GM18867 (cell line): ENCODE results near the gene TBC1D2.
A peak's percentile ranks its signal among the peaks of the same experiment; 100 is the strongest.

Source experiments
- ATAC-seq: cut with Tn5 transposase; IDR thresholded peaks from one replicate; pipeline ENCODE4 v1.9.1; 2021; ENCODE audit warnings: mild to moderate bottlenecking, moderate library complexity; ENCODE audit not compliant: unreplicated experiment

TBC1D2 gene

DNA sequence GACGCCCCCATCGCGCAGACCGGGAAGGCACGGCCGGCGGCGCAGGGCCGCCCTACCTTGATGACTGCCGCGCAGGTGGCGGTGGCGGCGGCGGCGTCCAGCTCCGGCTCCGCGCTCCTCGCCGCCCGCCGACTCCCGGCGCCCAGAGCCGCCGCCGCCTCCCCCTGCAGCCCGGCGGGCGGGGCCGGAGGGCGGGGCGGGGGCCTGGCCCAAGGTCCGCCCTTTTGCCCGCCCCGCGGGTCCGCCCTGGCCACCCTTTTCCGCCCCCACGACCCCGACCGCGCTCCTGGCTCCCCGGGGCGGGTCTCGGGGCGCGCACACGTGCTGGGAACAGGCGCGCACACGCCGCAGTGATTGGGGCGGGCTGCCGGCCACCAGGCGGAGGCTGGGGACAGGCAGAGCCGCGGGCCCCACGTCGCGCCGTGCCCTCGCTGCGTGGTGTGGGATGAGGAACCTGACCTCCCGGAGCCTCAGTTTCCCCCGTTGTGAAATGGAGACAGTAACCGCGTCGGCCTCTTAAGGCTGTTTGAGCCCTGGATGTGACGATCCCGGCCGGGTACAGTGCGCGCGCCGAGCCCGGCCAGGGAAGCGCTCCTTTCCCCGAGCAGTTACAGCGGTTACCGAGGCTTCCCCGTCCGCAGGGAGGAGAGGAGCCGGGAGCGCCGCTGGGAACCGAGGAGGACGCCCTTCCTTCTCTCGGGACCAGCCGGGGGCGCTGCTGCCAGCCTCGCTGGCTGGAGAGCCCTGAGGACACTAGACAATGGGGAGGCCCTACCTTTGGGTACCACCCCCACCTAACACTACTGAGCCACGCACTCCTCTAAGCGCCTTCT lies 62.7 kb downstream of the TBC1D2 start, which contains the start of gene CORO2A:
Gene CORO2A, minus strand, starts transcription at position 135 of the 833 bp plus-strand sequence. CDS start 34,977 bp downstream, outside the sequence.
- peak; percentile 81 for ATAC-seq

DNA sequence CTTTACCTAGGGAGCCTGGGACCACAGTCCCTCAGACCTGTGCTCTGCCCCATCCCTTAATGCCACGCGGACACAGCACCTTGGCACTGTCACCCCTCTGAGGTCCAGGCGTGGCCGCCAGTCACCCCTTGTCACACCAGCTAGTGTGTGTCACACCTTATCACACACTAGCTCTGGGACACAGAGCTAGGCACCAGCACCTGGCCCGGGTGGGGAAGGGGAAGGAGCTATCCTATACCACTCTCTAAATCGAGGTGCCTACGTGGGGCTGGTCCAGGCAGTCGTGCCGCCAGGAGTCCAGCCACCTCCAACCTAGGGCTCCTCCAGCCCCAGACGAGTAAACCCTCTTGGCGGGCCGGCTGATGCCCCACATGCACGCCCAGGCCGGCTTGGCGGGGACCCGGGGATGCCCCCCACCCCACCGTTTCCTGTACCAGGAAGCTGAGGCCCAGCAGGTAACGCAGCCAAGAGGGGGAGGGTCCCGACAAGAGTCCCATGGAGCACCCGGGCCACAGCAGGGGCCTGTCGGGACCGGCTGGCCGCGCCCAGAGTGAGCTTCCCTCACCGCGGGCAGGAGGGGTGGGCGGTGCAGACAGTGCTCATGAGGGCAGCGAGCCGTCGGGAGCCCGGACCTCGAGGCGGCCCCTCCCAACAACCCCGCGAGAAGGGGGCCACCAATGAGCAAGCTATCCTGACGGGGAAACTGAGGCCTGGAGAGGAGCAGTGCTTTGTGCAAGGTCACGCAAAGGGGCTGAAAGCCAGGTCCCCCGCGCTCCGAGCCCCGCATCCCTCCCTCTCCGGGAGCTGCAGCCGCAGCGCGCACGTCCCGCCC lies 63.6 kb downstream of the TBC1D2 start:
- peak; percentile 29 for ATAC-seq

DNA sequence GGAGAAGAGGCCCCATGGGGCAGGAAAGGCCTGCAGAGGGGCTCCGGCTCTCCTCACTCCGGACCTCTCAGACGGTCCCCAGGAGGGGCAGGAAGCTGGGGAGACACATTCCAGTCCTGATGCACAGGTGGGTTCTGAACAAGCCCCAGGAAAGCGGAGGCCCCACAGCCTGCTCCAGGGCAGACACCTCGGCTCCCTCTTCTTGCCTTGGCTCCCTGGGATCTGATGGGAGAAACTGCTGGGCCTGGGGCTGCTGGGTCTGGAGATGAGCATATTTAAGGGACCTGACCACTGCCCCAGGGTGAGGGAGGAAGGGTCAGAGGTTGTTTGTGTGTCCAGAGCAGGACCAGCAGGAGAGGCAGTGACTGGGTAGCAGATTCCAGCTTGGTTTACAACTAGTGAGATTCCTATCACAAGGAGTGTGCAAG lies 64.3 kb downstream of the TBC1D2 start:
- no peak for ATAC-seq

DNA sequence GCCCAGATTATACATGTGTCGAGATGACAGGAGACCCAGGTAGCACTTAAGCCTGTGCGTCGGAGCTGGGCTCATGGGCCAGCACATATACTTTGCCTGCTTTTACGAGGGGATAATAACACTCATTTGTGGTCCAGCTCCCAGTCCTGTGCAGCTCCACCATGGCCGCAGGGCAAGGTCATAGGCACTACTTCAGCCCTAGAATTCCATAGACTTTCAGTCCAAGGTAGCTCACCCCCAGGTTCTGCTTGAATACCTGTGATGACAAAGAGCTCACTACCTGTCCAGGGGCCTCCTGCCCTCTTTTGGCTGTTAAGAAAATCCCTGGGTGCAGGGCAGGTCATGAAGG lies 64.7 kb downstream of the TBC1D2 start:
- ATAC-seq: no peak

DNA sequence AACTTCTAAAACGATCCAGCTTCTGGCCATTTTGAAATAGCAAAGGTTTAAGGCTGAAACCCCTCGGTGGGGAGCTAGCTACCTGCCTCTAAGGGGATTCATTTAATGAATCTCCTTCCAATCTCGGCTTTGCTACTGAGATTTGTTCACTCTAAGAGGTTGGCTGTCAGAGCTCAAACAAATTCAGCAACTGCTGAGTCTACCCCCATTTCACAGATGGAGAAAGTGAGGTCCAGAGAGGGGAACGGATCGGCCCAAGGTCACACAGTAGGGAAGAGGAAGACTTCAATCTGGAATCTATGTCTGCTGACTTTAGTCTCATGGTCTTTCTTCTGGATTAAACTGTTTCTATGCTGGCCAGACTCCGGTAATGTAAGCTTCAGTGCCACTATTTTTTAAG lies 66.0 kb downstream of the TBC1D2 start:
- ATAC-seq: no peak

DNA sequence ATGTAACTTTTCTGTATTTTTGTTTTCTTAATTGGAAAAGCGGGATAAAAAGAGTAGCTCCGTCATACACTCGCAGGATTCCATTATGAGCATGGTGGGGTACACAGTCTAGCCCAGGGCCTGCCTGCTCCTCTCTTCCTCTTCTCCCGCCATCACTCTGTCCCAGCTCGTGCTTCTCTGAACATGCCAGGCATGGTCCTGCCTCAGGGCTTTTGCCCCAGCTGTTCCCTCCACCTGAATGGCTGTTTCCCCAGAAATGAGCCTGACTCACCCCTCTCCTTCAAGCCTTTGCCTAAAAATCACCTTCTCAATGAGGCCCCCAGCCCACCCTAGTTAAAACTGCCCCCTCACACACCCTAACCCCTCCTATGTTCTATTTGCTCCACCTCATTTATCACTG lies 67.5 kb downstream of the TBC1D2 start:
- no peak for ATAC-seq

DNA sequence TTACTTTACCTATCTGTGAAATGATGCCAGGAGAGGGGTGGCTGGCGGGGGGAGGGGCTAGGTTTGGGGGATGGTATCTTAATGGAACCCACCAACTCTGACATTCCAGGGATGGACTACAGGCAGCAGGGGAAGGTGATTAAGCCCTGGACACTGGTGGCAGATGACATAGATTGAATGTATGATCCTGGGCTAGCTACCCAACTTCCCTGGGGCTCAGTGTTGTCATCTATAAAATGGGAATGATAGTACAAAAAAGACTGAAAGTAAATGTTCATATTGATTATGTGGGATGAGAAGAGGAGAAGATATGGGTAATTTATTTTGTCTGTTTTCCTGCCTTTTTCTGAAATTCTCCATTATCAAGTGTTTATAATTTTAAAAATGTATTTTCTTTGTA lies 69.2 kb downstream of the TBC1D2 start:
- ATAC-seq: no peak

DNA sequence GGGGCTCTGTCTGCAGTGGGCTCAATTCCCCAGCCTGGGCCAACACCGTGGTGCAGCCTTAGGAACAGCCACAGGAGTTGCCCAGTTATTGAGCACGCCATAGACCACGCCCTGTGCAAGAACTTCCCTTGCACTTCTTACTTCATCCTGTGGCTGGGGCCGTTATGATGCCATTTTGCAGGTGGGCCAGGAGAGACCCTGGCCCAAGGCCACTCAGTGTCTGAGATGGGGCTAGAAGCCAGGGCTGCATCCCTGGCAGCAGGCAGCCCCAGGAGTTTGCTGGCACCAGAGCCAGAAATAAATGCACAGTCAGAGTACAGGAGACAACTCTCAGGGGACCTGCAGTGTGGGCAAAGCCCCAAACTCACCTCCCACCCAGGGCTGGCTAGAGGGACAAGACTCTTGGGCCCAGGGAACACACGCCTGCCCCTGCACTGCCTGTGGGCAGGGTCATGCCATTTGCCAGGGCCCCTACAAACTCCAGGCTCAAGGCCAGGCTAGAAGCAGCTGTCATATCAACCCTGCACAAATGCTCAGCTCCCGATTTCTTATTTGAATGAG lies 69.8 kb downstream of the TBC1D2 start:
- ATAC-seq: no peak

DNA sequence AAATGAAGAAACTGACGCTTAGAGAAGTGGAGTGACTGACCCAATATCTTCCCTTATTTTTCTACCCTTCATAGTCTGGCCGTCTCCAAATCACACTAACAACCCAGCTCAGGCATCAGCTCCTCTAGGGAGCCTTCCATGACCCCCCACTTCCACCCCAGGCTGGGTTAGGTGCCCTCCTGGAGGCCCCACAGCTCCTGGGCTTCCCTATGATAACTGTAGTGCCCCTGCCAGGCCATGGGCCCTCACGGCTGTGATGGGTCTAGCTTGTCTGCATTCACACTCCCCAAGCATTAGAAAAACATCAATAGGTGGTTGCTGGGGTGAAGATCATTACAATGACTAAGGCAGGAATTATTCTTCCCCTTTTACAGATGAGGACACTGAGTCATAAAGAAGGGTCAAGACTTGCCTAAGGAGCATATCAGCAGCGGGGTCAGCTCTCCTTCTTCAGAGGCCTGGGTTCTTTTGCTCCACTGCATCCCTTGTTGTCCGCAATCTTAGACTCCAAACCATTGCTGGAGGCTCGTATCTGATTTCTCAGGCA lies 70.4 kb downstream of the TBC1D2 start:
- no peak for ATAC-seq

DNA sequence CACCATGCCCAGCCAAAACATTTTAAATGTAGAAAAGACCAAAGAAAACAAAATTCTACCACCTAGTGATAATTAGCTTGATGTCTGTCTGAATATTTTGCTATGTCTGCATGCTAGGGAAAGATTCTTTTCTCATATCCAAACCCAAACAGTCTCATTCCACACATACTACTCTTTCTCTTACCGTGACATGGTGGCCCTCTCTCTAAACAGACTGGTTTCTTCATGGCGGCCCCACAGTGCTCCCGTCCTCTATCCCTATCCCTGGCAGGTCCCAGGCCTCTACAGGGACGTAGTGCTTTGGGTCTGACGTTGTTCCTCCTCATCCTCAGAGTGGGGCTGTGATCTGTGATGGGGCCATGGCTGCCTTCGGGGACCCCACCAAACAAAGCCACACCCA lies 71.1 kb downstream of the TBC1D2 start:
- ATAC-seq: no peak

DNA sequence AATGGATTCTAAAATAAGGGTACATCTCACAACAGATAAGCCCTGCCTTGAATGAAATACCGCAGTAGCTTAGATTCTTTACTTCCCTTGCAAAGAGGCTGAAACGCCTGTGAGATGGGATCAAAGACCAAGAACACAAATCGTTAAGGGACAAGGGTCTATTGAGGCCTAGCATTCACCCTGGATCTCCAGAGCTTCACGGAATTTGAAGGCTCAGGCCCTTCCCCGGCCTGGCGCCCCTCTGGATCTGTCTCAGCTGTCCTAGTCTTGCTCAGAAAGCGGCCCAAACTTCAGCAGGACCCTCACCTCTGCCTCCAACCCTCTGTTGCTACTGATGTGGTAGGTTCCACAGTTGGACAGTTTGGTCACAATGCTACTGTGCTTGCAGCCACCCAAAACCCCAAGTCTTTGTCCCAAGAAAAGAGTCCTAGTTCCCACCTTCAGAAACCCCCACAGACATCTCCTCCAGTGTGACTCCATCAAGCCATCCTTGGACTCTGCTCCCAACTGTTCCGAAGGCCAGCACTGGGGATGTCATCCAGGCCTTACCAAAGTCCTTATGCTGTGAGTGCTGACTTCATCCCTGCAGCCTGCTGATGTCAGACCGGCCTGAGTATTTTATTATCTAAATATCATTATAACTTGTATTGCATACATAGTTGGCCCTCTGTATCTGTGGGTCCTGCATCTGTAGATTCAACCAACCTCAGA lies 72.4 kb downstream of the TBC1D2 start:
- ATAC-seq: no peak

DNA sequence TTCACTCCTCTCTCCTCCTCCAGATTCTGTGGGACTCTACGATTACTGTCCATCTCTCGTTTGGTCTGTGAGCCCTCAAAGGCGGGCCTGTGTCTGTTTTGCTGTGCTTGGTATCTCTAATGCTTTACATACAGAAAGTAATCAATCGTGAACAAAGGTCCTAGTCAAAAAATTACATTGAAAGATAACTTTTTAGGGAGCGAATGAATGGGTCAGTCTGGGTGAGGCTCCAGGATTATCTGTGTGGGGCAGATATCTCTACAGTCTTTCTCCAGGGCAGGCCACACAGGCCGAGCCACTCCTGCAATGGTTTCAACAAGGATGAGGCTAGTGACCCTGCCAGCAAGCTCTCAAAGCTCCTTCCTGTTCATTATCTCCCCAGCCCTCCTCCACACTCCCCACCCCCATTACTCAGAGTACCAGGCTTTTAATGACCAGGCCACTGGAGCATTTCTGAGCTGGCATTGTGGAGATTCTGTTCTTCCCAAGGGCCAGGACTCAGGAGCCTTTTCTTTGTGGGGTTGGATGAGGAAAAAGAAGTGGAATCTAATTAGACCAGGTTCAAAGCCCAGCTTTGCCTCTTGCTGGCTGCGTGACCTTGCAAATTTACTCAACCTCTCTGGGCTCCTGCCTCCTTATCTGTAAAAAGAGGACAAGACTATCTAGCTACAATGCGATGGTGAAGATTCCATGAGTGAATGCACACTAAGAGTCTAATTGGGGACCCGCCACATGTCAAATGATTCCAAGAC lies 73.2 kb downstream of the TBC1D2 start:
- no peak for ATAC-seq

DNA sequence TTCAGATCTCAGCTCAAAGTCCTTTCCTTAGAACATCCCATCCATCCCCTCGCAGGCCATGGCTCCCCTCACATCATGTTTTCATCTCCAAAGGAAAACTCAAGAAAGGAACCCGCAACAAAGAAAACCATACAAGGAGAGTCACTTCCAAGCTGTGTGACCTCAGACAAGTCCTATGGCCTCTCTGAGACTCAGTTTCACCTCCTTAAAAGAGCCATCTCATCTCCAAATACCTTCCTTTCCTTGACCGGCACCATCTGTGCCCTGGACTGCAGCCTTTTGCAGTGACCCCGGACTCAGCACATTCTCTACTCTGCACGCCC lies 73.7 kb downstream of the TBC1D2 start:
- no peak for ATAC-seq

DNA sequence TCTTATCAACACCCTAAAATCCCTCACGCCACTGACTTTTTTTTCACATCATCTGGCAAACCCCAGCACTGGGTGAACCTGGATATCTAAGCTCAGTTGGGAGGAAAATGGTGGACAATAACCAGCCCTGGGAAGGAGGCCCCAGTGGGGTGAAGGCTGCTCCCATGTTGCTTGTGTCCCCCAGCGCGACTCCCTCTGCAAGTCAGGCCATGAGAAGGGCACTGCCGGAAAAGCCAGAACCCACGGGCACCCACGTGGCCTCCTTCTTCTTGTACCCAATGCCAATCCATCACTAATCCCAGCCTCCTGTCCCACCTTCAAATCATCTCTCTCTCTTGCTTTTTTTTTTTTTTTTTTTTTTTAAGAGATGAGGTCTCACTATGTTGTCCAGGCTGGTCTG lies 74.5 kb downstream of the TBC1D2 start:
- no peak for ATAC-seq

DNA sequence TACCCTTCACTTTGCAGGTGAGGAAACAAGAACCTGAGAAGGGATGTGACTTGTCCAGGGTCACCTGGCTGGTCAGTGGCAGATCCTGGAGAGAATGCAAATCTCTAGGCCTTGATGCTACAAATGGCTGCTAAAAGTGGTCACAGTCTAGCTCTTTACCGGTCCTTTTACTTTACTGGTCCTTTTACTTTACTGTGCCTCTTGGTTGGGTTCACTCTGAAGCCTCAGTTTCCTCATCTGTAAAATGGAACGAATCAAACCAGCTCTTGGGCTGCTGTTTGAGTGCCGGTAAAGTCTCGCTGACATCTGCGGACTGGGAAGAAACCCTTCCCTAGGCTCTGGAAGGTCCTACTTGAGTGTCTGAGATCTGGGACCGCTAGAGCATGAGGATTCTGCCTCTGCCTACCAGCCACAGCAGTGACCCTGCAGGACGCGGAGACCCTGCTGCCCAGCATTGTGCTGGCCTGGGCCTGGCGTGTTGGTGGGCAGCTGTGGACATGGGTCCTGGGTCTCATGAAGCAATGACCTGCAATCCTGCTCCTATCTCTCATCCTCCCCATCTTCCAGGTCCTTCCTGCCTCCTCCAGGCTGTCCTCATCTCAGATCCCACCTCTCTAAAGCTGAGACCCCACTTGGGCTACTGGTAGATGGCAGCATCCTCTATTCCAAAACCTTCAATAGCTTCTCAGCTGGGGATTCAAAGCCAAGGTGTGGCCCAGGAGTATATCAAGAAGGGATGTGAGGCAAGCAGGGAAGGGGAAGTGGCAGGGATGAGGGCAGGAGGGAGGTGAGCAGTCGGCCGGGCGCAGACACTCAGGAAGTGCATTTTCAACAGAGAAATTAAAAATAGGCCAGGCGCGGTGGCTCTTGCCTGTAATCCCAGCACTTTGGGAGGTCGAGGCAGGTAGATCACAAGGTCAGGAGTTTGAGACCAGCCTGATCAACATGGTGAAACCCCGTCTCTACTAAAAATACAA lies 76.3 kb downstream of the TBC1D2 start:
- no peak for ATAC-seq

DNA sequence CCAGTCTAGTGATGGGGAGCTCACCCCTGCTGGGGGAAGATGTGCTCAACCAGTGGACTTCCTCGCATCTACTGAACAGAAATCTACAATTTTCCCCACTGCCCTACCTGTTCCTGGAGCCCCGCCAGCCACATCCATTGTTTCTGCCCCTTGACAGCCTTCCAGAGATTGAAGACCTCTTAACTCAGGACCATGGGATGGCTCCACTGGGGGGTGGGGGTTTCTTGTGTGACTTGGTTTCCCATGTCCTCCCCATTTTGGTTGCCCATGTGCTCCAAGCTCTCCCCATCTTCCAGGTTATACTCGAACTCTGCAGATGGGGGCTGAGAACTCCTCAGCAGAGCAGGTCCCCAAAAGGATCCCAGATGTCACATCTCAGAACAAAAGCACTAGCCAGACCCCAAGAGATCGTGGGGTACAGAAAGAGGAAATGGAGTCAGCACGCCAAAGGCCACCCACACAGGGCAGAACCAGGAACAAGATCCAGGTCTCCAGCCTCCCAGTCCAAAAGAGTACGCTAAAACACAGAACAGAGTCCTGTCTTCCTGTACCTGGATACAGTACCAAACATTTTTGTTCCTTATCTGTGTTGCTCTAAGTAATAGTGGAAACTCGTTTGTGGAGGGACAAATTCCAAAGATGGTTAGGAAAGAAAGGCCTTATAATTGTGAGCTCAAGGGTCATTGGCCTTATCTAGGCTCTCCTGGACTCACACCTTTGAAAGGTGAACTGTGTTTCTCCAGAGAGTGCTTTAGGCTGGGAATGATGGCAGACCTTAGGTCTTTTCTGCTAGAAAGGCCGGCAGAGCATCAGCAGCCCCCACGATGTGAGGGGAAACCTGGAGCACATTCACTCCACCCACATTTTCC lies 78.8 kb downstream of the TBC1D2 start:
- ATAC-seq: no peak

DNA sequence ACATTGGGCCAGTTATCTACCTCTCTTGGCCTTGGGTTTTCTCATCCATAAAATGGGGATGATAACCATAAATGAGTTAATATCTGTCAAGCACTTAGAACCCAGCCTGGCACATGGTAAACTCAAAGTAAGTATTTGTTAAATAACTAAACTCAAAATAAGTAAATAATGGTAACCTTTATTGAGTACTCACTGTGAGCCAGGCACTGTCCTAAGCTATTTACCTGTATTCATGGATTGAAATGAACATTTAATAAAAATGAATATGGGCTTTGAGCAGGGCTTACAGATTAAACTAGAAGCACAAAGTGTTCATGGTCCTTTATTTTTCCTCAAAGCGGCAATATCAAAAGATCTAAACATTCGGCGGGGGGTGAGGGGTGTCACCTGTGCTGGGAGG lies 79.7 kb downstream of the TBC1D2 start:
- ATAC-seq: no peak

DNA sequence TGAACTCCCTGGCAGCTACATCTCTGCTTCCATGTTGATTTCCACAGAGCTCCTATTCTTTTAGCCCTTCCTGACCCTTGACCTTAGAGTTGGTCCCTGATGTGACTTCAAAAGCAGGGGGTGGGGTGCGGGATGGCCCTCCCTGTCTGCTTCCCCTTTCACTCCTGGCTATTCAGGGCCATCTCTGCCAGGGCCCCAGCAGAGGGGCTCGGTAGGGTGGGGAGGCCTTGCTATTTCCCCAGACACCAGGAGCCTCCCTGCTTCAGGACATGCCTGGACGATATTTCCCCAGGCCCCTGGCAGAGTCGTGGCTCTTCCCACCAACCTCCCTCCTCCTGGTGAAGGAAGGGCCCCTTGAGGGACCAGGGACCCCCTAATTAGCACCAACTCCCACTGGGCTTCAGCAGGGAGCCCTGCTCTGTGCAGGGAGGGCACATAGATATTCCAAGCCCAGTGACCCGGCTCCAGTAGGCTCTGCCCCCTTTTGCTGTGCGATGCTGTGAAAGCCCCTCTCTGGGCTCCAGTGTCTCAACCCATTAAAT lies 80.3 kb downstream of the TBC1D2 start:
- ATAC-seq: no peak
